Stimulated activated CD8-positive, alpha-beta memory T cell treated with anti-CD3 and anti-CD28 coated beads, Interleukin-2, amount 100 ng/mL, for 48 hours (primary cell): ENCODE results near the gene SCARB2.

ENCODE experiments used
- DNase-seq, 2 donors: peaks; one replicate each; pipeline ENCODE4 v3.0.0-alpha.2; 2020; ENCODE audit warnings: low read depth in 2 of 2

Gene SCARB2

DNA sequence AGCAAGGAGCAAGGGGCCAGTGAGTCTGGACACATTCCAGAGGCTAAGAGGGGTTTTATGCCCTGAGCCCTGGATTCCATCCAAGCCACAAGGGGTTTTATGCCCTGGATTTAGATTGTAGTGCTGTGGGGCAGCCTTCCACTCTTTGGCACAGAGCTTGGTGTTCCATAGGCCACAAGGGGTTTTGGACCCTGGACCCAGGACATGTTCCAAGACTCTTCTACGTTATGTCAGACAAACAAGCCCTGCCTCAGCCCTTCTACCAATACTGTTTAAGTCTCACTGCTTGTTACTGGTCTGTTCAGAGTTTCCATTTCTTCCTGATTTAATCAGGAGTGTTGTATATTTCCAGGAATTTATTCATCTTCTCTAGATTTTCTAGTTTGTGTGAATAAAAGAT is 12.8 kb upstream of the SCARB2 start:
- DNase-seq: no peak

GRCh38 chr4:76224171-76224570 is 10.5 kb upstream of the SCARB2 start:
- DNase-seq: no peak

DNA sequence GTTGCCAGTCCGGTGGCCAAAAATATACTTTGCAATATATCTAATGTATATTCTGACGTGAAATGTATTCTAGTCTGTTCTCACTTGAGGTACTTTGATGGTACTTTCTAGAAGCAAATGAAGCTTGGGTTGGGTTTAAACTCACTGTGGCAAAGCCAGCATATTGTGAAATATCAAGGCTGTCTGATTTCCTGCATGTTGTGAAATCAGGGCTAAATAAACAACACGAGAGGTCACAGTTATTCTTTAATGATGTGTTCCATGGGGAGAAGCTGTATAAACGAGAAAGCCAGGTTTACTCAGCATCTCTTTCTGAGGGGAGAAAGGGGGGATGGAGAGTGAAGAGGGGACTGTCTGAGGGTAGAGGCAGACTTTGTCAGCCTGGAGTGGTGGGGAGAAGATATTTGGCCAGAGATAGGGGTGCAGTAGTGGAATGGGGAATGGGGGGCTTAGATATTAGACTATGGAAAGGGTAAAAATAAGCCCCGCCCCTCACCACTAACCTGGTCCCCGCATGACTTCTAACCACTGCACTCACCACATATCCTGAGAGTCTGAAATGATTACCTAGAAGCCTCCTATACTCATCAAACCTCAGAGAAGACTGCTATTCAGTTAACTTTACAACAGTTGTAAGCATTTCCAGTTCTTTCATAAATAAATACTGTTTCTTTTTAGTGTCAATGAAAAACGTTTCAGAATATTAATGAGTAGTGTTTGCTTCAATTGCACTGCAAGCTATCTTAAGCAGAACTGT is 5.9 kb upstream of the SCARB2 start:
- DNase-seq: no peak

DNA sequence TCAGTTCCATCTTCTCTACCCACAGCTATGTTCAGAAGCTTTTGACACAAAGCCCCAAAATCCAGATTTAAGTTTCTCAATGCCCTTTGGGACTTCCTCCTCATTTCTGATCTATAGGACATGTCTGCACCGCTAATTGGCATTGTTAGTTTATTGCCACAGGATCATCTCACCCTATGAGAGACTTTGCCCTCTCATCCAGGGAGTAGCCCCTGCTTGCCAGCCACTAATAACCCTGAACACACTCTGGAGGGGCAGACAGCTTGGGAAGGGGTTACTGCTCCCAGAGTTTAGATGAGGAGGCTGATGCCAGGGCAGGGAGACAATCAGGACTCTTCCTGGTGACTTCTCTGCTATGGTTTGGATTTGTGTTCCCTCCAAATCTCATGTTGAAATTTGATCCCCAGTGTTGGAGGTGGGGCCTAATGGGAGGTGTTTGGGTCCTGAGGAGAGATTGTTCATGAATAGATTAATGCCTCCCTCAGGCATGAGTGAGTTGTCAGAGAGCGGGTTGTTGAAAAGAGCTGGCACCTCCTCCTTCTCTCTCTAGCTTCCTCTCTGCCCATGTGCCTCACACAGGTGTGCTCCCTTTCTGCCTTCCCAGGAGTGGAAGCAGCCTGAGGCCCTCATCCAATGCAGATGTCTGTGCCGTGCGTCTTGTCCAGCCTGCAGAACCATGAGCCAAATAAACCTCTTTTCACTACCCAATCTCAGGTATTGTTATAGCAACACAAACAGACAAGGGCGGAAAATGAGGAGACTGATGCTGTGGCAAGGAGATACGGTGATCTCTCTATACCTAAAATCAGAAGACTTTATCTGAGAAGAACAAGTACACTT is 3.6 kb upstream of the SCARB2 start:
- DNase-seq: no peak

DNA sequence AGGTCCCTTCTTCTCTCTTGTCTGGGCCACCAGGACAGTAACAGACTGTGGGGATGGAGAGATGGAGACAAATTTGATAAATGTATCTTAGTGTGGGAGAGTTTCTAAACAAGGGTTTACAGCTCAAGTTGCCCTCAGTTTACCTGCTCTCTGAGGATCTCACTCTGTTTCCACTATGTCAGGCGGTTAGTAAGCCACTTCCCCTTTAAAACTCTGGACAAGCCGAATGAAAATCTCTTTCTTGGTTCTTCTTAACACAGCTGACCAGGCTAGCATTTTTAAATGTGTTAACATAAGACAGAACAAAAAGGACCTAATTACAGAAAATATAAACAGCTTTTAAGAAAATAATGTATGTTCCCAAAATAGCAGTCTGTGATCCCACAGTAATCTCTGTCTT is 2.9 kb upstream of the SCARB2 start:
- no peak for DNase-seq

DNA sequence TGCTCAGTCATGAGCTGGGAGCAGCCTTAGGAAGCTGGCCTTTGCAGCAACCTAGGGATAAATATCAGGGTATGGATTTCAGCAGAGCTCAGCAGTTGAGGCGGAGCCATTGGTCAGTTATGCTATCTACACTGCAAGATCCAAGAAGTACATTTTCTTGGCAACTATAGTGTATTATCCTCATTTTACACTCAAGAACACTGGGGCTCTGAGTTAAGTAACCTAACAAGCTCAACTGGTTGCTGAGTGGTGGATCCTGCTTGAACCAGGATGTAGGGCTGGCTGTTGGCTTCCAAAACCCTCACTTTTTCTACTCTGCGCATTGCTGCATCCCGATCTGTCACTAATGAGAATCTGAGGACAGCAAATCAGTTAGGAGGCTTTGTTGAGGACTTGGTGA is 1.5 kb upstream of the SCARB2 start:
- no peak for DNase-seq

DNA sequence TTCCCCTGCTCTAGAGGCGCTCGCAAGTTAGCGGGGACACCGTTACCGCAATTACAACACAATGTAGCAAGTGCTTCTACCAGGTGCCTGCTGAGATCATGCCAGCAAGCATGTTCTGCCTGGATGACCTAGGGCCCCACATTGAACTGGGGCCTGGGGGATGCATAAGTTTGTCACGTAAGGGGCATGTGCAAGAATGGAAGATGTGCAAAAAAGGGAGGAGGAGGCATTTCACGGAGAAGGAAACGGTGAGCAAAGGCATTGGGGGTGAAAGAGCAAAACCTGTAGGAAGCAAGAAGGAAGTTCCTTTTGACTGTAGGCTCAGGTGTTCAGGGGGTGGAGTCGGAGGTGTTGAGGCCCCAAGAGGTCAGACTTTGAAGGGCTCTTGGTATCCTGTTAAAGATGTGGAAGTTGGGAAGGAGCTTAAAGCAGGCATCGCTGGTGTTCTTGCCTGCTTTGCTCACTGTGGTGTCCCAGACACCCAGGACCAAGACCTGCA is 602 bp upstream of the SCARB2 start:
- no peak for DNase-seq

DNA sequence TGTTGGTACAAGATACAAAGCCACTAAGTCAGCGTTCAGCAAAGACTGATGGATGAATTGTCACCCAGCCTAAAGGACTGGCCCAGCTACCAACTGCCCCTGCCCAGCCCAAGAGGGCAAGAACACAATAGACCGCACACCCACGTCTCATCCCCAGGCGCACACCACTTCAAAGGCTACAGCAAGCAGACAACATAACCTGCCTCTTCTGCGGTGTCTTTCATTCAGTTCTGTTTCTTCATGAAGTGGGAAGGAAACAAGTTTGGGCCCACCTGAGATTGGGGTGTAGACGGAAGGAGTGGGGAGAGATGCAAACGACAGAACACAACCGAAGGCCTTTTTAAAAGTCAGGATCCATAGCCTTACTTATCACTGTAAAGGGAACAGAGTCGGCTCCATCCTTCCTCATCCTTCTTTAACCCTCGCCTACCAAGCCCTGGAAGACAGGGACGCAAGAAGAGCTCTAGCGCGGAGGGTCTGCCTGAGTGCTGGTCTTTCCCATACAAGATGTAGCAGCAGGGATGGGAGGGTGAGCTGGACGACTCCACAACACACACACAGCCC is 691 bp downstream of the SCARB2 start:
- no peak for DNase-seq

GRCh38 chr4:76211769-76212708 is 1.6 kb downstream of the SCARB2 start:
- no peak for DNase-seq

DNA sequence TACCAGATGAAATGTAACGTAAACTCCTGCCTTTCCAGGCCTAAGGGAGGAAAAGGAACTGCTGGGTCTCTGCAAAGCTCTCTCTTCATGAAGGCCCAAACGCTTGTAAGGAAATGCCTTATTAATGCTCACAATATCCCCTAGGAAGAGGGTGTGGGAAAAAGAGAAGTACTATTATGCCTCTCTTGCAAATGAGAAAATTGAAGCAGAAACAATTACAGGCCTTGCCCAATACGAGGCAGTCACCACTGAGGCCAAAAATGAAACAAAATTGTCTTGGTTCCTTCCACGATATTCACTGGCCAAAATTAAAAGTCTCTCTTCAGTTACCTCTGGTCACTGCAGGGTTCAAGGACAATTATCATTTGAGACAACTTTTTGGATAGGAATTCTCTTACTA is 3.2 kb downstream of the SCARB2 start:
- DNase-seq: no peak

GRCh38 chr4:76209881-76210280 is 3.7 kb downstream of the SCARB2 start:
- no peak for DNase-seq

DNA sequence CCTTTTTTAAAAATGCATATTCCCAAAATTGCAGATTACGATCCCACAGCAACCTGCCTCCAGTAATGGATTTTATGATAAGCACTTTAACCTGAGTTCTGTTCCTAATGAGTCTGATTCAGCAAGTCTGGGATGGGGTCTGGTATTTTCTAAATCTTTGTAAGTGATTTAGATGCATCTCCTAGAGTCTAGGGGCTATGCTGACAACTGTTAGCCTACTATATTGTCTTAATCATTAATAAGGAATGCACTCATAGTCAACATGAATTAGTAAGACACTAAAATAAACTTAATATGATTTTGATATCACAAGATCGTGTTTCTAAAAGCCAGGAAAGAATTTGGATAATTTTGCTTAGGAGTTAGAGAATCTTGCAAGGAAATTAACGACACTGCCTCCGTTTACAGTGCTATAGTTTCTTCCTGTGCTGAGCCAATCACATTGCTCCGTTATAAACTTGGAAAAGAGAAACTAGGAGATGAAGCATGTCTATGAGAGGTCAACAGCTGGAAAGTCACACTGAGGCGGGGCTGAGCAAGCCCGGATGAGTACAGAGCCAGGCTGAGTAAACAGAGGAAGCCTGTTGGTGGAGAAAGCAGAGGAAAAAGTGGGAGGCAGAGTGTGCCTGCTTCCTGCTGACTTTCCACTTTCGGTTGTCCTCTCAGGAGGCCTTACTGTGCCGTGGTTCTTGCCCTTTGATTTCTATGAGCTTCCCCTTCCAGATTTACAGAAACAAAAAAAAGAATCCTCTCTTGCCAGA is 5.4 kb downstream of the SCARB2 start:
- no peak for DNase-seq

GRCh38 chr4:76207549-76207948 is 6.1 kb downstream of the SCARB2 start:
- no peak for DNase-seq

- DNase-seq: no peak
Measured at GRCh38 chr4:76206222-76206942, 7.2 kb downstream of the SCARB2 start.

DNA sequence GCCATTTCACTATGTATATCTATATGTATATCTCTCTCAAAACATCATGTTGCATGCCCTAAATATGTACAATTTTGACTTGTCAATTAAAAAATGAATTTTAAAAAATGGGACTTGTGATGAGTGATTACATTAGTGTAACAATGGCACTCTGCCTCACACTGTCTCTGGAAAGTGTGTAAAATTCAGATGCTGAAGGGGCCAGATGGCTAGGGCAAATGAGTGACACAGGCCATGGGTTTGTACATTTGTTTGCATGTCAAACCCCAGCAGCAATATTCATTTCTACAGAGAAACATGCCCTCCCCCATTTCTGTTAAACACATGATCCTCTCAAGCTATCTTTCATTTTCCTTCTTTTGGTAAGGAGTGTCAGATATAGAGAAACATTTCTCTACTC is 8.1 kb downstream of the SCARB2 start:
- no peak for DNase-seq

DNA sequence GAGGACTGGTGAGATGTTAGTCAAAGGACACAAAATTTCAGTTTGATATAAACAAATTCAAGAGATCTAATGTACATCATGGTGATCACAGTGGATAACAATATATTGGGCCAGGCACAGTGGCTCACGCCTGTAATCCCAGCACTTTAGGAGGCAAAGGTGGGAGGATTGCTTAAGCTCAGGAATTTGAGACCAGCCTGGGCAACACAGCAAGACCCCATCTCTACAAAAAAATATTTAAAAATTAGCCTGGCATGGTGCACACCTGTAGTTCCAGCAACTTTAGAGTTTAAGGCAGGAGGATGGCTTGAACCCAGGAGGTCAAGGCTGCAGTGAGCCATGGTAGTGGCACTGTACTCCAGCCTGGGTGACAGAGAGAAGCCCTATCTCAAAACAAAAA is 8.7 kb downstream of the SCARB2 start:
- DNase-seq: no peak

DNA sequence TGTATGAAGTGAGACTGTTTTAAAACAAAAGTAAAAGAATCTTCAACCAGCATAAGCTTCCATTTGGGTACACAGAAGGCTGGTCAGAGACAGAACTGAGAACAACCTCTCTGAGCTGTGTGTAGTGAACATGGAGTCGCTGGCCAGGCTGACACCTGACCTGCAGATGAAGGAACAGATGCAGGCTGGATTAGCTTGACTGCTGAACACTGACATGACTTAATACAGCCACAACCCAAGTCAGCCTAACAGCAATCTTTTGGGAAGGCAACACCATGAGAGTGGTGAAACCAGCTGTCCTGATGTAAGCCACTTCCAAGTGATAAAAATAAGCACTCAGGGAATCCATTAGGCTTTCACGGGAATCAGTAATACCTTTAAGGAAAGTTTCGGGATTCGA is 10.1 kb downstream of the SCARB2 start:
- DNase-seq: no peak

DNA sequence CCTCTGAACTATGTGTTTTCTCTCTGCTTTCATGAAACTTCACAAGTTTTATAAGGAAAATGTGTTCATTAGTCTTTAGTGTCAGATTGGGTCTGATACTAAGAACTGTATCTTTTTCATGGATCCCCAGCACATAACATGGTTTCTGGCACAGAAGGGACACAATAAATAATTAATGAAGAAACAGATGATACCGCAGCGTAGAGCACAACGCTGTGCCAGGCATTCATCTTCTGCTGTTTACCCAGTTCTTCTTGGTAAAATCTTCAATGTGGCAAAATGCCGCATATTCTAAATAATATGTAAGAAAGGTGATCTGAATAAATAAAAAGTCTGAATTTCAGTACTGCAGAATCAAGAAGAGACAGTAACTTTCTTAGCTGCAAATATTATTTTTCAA is 12.3 kb downstream of the SCARB2 start:
- no peak for DNase-seq

DNA sequence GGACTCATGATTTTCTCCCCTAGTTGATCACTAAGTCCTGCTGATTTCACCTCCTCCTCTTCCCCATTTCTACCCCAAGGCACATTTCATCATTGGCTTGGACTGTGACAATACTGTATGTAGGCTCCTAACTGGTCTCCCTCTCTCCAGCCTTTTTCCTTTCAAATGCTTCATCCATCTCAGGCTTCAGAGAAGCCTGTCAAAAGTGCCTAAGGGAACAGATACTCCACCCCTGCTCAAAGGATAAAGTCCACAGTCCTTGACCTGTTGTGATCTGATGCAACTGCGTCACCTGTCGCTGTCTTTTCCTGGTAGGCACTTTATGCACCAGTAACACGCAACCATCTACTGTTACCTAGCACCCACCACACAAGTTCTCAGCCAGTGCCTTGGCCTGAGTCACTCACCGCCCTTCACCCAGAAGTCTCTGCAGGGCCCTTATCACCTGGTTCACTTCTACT is 12.8 kb downstream of the SCARB2 start:
- no peak for DNase-seq

GRCh38 chr4:76199664-76200211 is 13.9 kb downstream of the SCARB2 start:
- no peak for DNase-seq
